NCI-H2029 treated with DMSO at 0.1 percent for 48 hours (cell line): ENCODE results near the gene BAMBI.

ENCODE experiments used
- DNase-seq: peaks from one replicate; lab custom pipeline; 2025; lab: John Stamatoyannopoulos, UW

The BAMBI gene

DNA sequence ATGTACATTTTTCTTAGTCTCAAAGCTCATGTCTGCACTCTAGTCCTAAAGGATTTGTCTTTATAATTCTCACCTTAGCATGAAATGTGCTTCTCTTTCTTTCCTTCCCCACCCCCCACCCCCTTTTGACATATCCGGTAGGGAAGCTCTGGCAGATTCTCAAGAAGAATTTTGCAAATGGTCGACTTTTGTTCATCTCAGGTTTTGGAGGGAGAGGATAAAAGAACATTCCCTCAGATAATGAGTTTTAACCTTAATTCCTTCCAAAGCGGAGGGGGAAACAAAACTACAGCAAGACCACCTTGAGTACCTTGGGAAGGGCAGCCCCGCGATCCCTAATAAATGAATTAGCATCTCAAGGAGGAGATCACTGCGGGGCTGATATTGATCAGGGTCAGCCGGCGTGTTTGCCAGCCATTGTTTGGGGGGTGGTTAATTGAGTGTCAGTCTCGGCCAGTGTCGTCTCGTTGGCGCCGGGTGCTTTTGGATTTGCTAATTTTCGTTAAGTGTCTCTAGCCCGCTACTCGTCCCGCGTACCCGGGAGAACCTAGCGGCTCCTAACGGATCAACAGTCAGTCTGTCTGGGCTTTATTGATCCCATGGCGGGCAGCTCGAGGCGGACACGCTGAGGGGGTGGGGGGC is 874 bp upstream of the BAMBI start:
- DNase-seq = no peak

DNA sequence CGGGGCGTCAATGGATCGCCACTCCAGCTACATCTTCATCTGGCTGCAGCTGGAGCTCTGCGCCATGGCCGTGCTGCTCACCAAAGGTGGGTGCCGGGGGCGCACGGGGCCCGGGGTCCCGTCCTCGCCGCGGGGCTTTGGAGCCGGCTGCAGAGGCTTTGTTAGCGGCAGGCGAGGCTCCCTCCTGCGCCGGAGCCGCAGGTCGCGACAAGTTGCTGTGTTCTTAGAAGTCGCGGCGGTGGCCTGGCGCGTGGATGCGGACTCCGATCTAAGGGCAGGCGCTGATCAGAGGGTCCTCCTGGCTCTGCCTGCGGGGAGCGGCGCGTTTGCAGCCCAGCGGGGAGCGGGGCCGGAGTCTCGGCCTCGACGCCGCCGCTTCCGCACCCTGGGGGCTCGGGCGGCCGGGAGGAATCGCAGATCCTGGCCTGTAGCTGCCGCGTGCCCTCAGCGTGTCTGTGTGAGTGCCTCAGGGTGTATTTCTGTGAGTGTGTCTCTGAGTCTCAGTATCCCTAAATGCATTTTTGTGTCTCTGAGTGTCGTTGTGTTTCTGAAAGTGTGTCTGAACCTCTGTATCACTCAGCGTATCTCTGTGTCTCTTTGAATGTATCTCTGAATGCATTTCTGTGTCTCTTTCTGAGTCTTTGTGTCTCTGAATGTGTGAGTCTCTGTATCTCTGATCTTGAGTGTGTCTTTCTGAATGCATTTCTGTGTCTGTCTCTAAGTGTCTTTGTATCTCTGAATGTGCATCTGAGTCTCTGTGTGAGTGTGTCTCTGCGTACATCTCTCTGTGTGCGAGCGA is 766 bp downstream of the BAMBI start:
- DNase-seq = no peak

DNA sequence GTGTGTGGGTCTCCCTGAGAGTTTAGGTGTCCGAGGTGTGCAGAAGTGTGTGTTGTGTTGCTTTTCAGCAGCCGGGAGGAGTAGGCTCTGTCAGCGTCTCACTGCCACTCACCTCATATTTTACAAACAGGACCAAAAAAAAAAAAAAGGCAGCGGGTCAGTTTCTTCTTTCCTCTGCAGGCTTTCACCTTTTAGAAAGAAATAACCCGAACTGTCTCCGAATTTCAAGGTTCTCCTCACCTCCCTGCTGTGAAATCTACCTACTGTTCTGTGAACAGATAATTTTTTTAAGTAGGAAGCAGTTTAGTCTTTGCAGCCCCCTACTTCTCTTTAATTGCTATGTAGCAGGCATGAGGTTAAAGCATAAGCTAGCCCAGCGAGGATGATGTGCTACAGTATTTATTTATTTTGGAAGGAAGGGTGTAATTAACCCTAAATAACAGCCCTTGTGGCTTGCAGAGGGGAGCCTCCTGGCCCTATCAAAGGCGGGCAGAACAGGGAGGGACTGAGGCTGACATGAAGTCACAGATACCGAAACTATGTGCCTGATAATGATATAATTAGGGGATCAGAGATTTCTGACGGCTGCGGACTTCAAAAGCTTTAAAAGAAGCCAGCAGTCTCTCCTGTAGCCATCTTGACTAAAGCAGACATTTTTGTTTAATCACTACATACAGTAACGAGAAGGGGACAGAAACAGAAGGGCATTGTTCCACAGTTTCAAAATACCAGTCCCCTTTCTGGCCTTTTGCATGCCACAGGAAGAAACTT is 1.6 kb downstream of the BAMBI start:
- no peak for DNase-seq

DNA sequence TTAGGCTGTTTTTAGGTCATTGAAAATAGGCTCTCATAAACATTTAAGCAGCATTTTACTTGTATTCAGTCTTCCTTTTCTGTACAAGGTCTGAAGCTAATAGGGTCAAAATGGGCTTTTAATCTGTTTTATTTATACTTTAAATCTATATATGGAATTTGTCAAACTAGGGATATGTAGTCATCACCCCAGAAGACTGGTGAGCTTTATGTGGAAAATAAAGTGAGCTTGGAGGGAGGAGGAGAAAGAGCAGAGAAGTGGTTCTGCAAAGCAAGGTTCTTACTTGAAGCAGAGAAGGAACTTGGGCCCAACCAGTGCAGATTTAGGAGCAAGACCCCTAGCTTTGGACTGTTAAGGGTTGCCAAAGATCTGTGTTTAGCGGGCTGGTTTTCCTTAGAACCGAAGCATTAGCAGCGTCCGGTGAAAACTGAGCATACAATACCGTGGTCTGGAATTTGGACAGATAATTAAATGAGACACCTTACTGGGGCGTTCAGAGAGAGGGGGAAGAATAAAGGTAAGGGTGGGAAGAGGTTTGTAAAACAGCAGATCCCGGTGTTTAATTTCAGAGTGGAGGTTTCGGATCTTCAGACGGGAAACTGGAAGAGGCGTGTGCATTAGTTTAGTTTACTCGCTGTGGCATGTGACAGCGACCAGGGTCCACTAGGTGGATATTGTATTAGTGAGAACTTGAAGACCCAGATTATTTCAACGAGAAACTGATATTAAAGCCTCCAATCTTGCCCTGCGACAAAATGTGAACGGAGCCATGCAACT is 2.4 kb downstream of the BAMBI start:
- DNase-seq = no peak

DNA sequence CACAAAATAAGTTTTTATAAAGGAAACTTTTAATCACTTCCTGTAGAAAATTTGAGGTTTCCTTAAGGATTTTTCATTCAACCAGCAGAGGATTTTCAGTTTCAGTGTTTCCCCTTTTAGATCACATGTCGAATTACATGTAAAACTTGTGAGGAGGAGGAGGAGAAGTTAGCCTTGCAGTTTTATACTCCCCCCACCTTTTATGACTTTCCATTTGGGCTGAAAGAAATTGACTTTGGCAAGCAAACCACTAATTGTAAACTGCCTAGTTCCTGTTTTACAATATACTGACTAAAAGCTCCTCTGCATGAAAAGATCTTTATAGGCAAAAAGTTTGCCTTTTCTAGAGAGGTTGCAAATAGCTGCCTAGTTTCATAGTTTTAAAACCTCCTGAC is 3.0 kb downstream of the BAMBI start:
- no peak for DNase-seq

DNA sequence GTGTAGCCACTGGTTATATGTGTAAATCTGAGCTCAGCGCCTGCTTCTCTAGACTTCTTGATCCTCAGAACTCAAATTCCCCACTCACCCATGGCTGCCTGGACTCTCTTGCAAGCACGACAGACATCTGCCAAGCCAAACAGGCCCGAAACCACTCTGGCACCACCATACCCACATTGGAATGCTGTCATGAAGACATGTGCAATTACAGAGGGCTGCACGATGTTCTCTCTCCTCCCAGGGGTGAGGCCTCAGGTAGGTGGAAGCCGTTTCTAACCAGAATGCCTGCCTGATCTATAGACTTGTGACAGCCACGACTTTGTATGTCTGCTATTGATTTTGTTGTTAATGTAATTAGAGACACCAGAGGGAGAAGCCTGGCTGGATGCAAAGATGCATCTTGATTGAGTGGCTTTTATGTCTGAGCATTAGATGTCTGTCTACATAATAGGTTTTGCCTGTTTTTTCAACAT is 4.0 kb downstream of the BAMBI start:
- no peak for DNase-seq

DNA sequence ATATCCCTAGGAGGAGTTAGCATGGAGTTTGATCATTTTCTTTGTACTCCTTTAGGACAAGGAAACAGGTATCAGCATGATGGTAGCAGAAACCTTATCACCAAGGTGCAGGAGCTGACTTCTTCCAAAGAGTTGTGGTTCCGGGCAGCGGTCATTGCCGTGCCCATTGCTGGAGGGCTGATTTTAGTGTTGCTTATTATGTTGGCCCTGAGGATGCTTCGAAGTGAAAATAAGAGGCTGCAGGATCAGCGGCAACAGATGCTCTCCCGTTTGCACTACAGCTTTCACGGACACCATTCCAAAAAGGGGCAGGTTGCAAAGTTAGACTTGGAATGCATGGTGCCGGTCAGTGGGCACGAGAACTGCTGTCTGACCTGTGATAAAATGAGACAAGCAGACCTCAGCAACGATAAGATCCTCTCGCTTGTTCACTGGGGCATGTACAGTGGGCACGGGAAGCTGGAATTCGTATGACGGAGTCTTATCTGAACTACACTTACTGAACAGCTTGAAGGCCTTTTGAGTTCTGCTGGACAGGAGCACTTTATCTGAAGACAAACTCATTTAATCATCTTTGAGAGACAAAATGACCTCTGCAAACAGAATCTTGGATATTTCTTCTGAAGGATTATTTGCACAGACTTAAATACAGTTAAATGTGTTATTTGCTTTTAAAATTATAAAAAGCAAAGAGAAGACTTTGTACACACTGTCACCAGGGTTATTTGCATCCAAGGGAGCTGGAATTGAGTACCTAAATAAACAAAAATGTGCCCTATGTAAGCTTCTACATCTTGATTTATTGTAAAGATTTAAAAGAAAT is 4.8 kb downstream of the BAMBI start:
- DNase-seq = no peak

DNA sequence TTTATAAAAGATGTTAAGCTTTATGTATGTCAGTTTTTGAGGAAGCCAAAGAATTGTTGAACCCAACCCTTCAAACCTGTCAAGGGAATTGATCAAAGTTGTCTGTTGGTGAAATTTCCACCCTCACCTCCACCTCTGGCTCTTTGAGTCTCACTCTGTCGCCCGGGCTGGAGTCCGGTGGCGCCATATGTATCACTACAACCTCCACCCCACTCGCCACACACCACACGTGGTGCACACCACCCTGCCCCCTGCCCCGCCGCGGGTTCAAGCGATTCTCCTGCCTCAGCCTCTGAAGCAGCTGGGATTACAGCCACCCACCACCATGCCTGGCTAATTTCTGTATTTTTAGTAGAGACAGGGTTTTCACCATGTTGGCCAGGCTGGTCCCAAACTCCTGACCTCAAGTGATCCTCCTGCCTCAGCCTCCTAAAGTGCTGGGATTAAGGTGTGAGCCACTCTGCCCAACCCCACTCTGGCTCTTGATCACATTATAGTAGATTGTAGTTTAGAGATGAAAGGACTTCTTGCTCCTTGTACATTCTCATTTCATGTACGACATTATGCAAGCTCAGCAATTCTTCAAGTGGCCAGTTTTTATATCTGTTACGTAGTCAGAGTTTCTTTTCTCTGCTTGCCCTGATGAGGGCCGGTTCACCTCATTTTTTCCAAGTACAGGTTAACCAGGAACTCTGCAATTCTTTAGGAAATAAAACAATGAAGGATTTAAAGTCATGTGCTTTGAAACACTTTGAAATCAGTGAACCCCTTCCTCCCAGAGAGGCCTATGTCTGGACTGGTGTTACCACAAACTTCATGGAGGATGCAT is 7.0 kb downstream of the BAMBI start:
- DNase-seq = no peak

DNA sequence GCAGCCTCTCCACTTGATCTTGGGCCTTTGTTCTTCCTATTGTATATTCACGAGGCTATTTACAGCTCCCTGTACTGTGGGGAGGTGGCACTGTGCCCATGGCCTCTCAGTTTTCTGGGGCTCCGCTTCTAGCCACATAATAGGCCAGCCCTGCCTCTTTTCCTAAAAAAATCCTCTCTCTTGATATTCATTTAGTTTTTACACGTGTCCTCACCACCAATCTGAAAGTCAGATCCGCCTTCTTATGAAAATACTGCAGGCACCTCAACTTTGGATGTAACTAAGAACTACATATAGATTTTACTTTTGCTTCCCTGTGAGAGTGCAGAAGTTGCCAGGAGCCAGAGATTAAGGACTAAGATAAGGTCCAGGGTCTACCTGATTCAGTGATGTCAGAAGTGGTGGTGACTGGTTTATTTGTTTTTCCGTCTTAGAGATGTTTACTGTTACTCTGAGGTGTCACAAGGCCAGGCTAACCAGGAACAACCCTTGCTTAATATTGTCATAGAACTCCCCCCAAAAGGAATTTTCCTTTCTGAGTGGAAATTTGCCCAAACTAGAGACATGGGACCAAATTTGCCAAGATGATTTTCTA is 7.8 kb downstream of the BAMBI start:
- DNase-seq = no peak

DNA sequence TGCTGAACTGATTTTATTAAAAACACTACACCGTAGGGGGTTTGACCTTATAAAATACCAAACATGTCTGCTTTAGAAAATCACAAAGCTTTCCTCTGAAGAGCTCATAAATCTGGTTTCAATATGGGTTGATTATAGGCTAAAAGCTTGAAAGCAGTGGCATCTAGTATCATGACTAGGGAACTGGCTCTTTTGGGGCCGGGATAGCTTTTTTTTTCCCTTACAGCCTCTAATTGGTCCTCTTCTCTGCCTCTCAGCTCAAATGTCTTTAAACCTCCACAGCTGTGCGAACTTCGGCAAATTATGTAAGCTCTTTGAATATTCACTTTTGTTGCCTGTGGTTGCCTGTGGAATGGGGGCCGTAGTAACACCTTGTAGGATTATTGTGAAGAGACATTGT is 8.4 kb downstream of the BAMBI start:
- DNase-seq = no peak

DNA sequence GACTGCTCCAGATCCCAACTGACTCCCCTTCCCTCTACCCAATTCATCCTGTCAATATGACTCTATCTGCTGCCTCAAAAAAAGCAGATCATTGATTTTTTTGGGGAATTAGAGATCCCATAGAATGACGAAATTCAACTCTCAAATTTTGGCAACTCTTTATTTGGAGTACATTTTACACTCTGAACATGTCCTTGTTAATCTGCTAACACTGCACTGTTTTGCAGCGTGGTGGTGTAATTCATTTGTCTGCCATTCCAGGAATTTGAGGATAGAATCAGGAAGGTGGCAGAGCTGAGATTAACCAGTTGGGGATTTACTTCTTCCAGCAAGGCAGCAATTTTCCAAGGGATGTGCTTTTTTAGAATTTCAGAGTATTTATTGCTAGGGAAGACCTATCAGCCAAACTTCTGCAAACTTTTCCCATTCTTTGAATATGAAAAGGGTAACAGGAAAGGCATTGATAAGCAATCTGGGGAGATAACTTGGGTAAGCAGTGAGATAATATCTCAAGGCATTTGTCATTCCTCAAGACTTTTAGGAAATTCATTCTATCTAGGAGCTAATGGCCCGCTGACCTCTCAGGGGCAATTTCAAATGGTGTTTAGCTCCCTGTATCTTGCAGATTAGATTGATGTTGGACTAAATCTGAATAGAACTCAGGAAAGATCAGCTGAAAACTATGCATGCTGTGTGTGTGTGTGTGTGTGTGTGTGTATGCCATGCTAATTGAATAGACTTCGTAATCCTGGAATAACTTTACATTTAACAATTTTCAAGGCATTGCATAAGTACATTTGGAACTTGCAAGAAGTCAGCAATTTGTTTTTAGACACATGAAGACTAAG is 9.7 kb downstream of the BAMBI start:
- no peak for DNase-seq

DNA sequence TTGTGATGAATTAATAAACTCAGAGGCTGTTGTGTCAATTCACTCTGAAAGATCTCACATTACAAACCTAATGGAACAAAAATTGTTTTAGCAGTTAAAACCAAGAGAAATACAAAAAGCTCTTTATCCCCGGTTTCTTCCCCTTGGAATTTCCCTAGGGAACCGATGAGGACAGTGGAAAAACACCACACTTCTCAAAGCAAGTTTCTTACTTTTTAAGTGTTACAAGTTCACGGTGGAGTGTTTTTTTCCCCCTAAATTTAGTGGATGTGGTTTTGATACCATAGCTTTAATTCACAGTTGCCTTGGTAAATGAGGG is 10.3 kb downstream of the BAMBI start:
- DNase-seq = no peak

DNA sequence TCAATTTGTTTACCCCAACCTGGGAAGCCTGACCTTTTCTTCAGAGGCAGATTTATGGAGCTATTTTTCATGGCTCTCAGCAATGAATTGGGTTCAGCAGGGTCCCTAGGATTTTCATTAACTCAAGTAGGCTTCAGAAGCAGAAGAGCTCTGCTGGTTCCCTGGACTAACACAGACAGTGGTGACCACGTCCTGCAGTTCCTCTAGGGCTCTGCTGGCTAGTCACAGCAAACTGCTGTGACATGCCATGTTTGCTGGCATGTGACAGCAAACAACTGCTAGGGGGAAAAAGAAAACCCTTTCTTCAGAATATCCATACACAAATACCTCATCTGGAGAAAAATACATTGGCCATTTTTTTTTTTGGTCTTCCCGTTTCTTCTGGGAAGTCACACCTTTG is 13.2 kb downstream of the BAMBI start:
- no peak for DNase-seq

DNA sequence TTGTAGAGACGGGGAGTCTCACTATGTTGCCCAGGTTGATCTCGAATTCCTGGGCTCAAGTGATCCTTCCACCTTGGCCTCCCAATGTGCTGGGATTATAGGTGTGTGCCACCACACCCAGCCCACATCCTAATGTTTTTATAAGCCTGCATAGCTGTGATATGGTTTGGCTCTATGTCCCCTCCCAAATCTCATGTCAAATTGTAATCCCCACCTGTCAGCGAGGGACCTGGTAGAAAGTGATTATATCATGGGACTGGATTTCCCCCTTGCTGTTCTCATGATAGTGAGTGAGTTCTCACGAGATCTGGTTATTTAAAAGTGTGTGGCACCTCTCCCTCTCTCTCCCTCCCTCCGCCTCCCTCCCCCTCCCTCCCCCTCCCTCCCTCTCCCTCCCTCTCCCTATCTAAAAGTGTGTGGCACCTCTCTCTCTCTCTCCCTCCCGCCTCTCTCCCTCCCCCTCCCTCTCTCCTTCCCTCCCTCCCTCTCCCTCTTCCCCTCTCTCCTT is 13.9 kb downstream of the BAMBI start:
- no peak for DNase-seq

DNA sequence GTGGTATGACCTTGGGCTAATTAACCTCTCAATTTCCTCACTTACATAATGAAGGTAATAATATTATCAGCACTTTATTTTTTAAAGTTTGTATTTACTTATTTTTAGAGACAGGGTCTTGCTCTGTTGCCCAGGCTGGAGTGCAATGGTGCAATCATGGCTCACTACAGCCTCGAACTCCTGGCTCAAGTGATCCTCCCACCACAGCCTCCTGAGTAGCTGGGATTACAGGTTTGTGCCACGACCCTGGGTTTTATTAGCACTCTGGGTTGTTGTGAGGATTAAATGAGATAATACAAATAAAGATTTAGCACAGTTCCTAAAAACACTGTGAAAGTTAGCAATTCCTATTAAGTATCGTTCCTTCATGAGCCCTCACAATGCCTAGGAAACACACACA is 14.7 kb downstream of the BAMBI start:
- DNase-seq = no peak

DNA sequence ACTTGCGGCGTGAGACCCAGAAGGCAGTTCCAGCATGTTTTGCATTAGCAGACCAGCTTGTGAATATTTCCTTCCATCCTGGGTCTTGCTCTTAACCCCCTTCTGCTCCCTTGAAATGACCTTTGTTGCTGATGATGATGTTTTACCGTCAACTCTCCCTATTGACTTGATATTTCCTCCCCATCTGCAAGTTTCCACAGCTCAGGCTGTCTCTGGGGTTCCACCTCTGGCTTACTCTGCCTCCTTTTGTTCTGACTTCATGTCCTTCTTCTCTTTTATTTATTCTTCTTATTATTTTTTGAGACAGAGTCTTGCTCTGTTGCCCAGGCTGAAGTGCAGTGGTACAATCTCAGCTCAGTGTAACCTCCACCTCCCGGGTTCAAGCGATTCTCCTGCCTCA is 17.2 kb downstream of the BAMBI start:
- DNase-seq = no peak

DNA sequence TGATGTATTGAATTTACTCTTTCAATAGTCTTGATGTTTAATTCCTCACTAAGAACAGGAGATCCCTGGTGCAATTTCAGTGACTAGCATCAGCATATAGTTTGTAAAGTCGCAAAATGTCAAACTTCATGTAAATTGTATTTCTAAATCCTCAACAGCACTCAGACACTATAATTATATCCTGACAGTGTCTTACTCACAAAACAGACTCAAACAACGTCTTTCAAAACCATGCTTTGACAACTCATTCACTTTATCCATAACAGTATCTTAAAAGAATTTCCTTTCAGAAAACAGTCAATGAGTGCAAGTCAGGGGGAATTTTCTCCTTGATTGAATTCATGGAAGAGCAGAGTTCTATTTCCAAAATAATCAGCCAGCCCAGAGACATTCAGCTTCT is 20.8 kb downstream of the BAMBI start:
- DNase-seq = no peak

DNA sequence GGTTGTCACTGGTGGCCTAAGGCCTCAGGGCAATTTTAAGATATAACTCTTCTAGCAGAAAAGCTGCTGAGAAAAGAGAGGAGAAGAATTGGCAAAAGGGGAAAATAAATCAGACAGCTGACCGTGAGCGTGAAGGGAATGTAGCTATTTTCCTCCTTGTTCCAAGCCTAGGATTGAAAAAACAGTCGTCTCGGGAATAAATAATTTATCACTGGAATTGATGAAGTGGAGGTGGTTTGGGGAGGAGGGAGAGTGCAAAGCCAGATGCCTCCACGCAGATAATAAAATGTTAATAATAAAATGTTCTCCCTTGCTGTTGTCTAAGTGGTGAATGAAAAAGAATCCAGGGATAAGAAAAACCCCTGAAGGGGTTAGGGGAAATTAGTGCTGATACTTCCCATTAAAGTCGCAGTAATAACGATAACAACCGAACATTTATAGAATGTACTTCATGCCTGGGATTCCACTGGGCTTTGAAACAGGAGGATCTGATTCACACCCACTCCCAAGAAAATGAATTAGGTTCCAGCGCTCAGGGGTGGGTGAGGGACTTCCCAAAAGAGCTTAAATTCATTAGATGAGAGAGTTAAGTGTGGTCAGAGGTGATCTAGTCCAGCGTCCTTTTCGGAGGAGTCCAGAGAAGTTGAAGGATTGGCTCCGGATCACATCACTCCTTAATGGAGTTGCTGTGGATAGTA is 27.3 kb downstream of the BAMBI start:
- no peak for DNase-seq
